Stimulated activated CD8-positive, alpha-beta memory T cell treated with anti-CD3 and anti-CD28 coated beads, Interleukin-4, amount 100 ng/mL, for 48 hours (primary cell): ENCODE measurements around the gene CLEC11A.
A peak's percentile ranks its signal among the peaks of the same experiment; 100 is the strongest.
"Not testable (repeated sequence)": the region's sequence is repeated elsewhere in the genome, so short reads cannot be mapped to it uniquely, and the experiment has no call there.

Experiments used
- DNase-seq: peaks from one replicate; pipeline ENCODE4 v3.0.0-alpha.2; 2020

CLEC11A gene

DNA sequence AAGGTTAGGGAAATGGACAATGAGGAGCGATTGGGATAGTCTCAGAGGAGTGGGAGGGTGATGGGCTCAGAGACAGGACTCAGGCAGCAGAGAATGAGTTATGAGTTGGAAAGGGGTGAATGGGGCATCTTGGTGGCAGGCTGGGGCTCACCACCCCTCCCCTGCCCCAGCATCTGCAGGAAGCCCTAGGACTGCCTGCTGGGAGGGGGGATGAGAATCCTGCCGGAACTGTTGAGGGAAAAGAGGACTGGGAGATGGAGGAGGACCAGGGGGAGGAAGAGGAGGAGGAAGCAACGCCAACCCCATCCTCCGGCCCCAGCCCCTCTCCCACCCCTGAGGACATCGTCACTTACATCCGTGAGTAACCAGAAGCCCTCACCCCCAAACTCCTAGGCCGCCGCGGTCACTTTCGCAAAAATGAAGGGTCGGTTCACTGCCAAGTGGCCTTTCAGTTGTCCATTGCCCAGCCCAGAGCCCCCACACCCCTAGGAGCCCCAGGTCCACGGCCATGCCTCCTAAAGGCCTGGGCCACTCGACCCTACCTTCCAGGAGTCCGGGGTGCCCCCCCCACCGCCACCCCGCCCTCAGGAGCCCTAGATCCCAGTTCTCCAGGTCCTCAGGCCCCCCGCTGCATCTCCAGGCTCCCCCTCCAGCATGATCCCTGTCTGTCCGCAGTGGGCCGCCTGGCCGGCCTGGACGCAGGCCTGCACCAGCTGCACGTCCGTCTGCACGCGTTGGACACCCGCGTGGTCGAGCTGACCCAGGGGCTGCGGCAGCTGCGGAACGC, 764 bp downstream of the CLEC11A start:
- DNase-seq: no peak

DNA sequence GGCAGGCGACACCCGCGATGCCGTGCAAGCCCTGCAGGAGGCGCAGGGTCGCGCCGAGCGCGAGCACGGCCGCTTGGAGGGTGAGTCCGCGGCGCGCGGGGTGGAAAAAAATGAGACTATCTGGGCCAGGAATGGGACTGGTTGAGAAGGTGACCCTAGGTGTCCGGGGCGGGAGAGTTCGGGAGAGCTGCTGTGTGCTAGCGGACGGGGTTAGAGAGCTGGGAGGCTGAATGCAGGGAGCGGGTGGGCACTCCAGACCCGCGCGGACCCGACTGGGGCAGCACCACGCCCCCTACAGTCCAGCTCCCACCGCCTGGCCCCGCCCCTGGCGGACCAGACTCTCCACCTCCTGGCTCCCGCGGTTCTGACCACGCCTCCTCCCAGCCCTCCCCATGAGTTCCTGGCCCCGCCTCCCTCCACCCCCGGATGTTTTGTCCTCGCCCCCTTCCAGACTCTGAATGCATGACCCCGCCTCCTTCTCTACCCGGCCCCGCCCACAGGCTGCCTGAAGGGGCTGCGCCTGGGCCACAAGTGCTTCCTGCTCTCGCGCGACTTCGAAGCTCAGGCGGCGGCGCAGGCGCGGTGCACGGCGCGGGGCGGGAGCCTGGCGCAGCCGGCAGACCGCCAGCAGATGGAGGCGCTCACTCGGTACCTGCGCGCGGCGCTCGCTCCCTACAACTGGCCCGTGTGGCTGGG, 1.5 kb downstream of the CLEC11A start:
- peak; percentile 99 for DNase-seq

DNA sequence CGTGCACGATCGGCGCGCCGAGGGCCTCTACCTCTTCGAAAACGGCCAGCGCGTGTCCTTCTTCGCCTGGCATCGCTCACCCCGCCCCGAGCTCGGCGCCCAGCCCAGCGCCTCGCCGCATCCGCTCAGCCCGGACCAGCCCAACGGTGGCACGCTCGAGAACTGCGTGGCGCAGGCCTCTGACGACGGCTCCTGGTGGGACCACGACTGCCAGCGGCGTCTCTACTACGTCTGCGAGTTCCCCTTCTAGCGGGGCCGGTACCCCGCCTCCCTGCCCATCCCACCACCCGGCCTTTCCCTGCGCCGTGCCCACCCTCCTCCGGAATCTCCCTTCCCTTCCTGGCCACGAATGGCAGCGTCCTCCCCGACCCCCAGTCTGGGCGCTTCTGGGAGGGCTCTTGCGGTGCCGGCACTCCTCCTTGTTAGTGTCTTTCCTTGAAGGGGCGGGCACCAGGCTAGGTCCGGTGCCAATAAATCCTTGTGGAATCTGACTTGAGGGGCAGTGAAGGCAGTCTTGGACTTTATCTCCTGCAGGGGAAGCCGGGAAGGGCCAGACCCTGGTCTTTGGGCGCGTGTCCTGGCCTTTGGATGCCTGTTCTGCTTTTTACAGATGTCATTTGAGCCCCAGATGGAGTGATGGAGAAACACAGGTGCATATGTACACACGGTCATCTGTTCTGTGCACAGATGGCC, 2.2 kb downstream of the CLEC11A start:
- DNase-seq: no peak

DNA sequence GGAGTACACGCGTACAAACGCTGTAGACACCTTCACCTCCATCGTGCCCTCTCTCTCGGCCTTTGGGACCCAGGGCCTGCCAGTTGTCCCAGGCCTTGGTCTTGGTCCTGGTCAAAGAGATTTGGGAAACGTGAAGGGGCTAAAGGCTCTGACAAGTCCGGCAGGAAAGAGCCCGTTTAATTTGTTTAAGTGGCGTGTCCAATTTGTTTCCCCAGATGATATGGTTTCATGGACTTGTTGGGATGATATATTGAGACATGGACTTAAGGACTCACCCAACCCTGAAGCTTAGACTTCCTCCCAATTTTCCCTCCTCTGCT, 2.7 kb downstream of the CLEC11A start:
- no peak for DNase-seq

DNA sequence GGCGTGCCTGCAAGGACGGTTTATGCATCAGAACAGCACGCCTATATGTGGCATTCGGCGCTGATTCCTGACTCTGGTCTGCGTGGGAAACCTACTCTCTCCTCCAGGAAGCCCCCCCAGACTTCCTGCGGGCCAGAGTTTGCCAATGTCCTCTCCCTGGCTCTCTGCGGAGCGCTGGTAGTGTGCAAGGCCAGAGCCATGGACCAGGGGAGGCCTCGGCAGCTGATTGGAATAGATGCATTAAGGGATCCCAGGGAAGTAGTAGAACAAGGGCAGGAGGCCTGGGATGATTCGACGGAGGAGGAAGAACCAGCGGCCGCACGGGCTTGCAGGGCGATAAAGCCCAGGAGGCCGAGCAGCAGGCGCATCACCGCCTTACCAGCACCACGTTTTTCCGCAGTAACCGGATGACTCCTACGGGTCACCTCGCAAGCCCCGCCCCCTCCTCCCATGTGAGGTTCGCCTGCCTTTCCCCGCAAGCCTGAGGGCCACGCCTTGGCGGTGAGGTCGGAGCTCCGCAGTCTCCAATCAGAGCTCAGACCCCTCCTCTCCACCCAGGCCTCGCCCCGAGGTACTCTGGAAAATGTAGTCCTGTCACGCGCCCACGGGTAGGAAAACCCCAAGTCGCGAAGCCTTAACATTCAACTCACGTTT, 5.0 kb downstream of the CLEC11A start:
- DNase-seq: peak; percentile 90

DNA sequence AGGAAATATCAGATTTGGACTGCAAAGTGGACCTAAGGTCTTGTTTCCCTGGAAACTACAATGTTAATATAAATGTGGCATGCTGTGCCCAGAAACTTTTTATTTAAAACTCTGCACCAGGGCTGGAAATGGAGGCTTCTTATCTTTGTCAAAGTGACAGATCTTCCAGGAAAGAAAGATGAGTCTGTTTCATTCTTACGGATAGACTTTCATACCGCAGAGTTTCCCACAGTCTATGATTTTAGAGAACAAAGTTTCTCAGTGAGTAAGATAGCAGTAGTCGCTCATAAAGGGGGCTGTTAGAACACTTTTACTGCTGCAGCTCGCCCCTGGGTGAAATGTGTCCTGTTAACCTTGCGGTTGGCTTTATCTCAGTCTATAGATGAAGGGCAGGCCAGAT, 6.7 kb downstream of the CLEC11A start:
- DNase-seq: no peak

DNA sequence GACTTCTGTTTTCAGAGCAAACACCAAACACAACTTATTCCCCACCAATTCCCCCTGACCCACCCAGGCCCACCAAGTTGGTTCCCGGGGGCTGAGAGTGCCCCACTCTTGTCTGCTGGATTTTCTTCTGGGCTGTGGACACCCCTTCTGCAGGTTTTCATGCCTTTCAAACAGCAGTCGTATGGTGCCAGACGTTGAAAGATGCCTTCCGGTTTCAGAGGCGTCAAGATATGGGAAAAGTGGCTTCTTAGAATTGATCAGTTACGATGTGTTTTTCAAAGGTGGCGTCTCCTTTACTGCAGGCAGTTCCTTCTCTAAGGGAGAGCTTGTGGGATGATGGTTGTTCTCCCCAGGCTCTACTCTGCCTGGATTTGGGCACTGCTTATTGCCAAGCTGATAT, 12.7 kb downstream of the CLEC11A start:
- no peak for DNase-seq

DNA sequence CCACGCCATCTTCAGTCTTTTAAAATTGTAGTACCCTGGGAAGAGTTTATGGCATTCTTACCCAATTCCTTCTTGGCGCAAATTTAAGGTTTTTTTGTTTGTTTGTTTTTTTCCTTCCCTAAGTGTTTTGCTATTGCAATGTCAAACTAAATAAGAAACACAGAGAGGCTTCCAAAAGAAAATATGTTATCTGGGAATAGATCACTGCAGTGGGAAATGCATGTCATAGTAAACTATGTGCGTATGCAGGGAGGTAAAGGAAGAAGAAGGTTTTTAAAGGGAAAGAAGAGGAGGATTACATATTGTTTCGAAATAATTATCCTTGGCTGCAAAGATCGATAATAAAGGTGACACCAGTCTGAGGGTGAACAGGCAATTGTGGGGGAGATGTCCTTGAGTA, 13.2 kb downstream of the CLEC11A start:
- no peak for DNase-seq

DNA sequence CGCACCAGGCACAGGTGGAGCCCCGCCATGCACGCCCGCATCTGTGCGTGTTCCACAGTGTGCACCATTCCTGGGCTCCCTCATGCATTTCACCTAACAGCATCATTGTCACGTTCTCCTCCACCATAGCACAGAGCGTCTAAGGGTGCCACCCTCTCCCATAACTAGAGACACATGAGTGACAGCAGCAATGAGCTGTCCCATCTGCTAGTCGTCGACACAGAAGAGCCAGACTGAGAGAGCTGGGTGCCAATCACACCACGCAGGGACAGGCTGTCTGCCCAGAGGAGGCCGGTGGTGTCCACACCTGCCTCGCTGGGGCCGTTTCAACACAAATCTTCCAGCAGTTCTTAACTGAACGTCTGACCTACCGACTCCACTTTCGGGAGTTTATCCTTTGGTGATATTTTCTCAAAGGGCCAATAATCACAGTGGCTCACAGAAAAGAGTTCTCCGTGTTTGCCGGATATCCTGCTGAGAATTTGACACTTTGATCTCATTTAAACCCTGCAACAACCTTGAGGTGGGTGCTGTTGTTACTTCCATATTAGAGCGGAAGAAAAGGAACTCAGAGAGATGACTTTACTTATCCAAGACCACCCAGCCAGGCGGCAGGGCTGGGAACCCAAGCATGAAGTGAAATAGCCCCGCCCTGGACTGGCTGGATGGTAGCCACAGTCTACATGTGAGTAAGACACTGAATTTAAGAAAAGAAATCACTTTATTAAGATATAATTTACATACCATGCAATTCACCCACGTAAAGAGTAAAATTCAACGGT, 16.2 kb downstream of the CLEC11A start:
- DNase-seq: no peak

DNA sequence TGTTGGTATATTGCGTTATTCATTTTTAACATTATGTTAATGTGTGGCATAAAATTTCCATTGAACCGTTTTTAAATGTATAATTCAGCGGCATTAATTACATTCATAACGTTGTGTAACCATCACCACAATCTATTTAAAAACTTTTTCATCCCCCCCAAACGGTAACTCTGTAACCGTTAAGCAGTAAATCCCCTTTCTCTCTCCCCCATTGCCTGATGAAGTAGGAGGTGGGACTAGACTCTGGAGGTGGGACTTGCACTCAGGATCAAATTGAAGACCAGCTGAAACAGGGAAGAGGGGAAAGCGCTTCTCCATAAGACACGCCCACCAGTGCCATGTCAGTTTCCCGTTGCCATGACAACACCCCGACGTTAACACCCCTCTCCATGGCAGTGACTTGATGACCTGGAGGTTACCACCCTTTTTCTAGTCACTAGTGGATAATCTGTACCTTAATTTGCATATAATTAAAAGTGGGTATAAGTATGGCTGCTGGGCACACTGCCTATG, 16.8 kb downstream of the CLEC11A start:
- DNase-seq: no peak

DNA sequence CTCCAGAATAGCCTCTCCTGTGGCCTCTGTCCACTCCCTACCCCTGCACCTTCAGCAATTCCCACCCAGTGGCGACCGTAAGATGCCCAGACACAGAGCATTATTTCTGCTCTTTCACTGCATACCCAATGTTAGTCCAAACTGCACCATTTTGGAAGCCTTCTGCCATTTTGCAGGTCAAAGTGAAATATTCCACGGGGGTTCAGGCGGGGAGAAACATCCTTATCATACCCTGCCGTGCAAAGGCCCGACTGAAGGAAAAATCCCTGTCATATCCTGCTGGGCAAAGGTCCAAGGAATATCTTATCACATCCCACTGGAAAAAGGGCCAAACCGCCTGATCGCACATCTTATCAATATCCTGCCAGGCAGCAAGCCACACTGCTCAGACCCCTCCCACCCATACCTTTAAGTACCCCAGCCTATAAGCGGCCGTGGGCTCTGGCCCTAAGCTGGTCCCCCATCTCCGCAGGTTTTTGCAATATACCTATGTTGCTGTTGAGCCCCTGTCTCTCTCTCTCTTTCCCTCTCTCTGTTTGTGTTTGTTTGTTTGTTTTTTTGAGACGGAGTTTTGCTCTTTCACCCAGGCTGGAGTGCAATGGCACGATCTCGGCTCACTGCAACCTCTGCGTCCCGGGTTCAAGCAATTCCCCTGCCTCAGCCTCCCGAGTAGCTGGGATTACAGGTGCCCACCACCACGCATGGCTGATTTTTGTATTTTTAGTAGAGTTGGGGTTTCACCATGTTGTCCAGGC, 18.2 kb downstream of the CLEC11A start:
- no peak for DNase-seq

DNA sequence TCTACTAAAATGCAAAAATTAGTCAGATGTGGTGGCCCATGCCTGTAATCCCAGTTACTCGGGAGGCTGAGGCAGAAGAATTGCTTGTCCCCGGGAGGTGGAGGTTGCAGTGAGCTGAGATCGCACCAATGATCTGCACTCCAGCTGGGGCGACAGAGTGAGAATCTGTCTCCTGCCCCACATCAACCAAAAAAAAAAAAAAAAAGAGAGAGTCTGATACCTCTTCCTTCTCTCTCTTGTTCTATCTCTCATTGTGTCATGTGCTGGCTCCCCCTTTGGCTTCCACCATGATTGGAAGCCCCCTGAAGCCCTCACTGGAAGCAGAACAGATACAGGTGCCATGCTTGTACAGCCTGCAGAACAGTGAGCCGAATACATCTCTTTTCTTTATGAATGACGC, 20.4 kb downstream of the CLEC11A start:
- no peak for DNase-seq

DNA sequence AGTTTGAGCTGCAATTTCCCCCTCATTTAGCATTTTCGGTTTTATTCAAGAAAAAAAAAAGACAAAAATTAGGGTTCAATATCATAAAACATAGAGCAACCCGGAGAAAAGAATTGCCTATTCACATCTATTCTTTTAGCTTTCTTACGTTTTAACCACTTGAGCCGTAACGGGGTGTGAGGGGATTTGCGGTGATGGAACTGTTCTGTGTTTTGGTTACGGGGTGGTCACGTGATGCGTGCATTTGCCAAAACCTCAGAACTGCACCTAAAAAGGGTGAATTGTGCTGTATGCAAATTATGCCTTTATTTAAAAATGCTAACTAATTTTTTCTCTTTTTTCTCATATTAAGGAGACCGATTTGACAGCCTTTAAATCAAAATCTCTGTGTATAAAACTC, 22.1 kb downstream of the CLEC11A start:
- no peak for DNase-seq

DNA sequence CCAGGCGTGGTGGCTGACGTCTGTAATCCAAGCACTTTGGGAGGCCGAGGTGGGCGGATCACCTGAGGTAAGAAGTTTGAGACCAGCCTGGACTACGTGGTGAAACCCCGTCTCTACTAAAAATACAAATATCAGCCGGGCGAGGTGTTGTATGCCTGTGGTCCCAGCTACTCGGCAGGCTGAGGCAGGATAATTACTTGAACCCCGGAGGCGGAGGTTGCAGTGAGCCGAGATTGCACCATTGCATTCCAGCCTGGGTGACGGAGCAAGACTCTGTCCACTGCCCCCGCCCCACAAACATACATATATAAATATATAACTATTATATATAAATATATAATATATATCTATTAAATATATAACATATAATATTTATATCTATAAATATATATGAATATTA, 24.0 kb downstream of the CLEC11A start:
- not testable (repeated sequence) for DNase-seq

DNA sequence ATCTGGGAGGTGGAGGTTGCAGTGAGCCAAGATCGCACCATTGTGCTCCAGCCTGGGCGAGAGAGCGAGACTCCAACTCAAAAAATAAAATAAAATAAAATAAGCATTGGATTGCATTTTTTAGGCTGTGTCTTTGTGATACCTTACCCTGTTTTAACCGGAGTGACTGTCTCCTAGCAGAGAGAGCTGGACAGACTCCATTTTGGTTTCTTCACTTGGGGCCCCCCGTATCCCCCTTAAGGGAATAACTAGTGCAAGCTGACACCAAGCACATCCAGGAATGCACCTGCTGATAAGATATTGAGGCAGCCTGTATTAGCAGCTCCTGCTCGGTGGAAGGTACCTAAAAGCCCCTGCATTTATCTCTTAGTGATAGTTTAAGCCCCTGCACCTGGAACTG, 26.3 kb downstream of the CLEC11A start:
- DNase-seq: no peak

DNA sequence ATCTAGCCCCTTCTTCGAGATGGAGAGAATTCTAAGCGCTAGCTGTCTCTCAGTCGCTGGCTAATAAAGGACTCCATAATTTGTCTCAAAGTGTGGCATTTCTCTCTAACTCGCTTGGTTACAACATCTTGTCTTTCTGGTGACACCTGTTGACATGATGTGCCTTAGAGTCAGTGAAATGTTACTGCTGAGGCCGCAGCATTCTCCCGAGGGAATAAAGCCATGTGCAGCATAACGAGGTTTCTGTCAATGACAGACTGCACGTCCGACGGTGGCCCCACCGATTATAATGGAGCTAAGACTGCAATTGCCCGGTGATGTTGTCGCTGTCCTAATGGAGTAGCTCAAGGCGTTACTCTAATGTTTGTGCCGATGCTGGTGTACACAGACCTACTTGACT, 26.8 kb downstream of the CLEC11A start:
- no peak for DNase-seq

DNA sequence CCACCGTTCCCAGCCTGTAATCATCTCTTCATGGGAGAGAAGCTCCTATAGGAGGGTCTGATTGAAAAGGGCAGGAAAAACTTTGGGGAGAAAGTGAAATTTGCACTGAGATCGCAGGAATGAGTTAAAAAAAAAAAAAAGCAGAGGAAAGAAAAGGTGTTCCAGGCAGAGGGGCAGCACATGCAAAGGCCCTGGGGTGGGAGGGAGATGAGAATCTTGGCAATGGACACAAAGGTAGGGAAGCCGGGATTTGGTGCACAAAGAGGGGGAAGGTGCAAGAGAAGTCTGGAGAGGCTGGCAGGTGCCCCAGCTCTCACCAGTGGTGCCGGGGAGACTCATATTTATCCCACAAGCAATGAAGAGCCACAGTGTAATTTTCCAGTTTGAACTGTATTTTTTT, 30.7 kb downstream of the CLEC11A start:
- DNase-seq: no peak

DNA sequence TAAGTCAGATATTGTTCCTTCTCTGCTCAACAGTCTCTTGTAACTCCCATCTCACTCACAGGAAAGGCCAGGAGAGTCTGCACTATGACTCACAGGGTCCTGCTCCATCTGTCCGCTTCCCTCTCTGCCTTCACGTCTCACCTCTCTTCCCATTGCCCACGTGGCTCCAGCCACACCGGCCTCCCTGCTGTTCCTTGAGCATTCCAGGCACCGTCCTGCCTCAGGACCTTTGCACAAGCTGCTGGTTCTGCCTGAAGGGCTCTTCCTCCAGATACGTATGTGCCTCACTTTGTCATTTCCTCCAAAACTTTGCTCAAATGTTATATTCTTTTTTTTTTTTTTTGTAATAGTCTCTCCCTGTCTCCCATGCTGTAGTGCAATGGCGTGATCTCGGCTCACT, 33.1 kb downstream of the CLEC11A start:
- not testable (repeated sequence) for DNase-seq

DNA sequence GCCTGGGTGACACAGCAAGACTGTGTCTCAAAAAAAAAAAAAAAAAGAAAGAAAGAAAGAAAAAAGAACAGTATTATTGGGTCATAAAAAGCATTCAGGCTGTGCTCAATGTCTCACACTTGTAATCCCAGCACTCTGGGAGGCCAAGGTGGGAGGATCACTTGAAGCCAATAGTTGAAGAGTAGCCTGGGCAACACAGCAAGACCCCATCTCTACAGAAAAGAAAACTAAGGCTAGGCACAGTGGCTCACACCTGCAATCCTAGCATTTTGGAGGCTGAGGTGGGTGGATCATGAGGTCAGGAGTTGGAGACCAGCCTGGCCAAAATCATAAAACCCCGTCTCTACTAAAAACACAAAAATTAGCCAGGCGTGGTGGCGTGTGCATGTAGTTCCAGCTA, 34.5 kb downstream of the CLEC11A start:
- DNase-seq: not testable (repeated sequence)

DNA sequence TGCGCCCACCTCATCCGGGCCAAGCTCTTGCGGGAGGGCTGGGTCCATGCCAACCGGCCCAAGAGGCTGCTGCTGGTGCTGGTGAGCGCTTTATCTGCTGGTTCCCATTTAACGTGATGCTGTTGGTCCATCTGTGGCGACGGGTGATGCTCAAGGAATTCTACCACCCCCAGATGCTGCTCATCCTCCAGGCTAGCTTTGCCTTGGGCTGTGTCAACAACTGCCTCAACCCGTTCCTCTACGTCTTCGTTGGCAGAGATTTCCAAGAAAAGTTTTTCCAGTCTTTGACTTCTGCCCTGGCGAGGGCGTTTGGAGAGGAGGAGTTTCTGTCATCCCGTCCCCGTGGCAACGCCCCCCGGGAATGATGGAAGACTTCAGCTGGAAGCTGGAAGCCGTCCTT, 35.9 kb downstream of the CLEC11A start:
- DNase-seq: not testable (repeated sequence)

DNA sequence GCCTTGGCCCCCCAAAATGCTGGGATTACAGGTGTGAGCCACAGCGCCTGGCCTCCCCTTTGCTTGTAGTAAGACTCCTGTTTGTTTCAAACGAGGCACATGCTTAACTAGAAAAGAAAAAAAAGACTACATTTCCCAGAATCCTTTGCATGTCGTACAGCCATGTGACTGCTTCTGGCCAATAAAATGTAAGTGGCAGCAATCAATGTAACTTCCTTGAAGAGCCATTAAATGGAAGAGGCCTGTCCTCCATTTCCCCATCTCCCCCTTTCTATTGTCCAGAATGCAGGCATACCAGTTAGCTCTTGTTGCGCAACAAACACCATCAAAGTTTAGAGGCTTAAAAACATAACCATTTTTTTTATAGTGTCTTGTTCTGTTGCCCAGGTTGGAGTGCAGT, 36.7 kb downstream of the CLEC11A start:
- DNase-seq: no peak

DNA sequence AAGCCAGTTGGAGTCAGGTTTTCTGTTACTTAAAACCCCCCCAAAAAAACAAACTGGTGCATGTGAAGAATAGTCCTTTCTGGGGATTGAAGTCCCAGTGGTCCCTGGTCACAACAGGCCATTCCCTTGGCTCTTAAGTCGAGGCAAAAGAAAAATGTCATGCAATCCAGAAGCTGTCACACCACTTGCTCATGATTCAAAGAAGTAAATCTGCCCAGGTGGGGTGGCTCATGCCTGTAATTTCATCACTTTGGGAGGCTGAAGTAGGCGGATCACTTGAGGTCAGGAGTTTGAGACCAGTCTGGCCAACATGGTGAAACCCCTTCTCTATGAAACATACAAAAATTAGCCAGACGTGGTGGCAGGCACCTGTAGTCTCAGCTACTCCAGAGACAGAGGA, 38.3 kb downstream of the CLEC11A start:
- DNase-seq: not testable (repeated sequence)
